Transverse colon (tissue), 4 donors: ENCODE results near the gene PLEKHA7. TPM values are rescaled to one million over a fixed set of nuclear protein-coding genes. Genes with fewer than 3 reads are reported as not detected.
A peak's percentile ranks its signal among the peaks of the same experiment; 100 is the strongest.

Source experiments
- DNase-seq: peaks from one replicate; pipeline ENCODE4 v3.0.0-alpha.2; 2019
- H3K27ac ChIP-seq, 4 donors: fragments of 200-600 bp; sonication (generic); 2 replicates each; pipeline ENCODE4 v1.5.1; 2016 to 2018; ENCODE audit warnings: inconsistent platforms in 4 of 4
- H3K27me3 ChIP-seq: fragments of 200-600 bp; sonication (generic); 2 replicates; pipeline ENCODE4 v1.5.1; 2017; ENCODE audit warnings: inconsistent platforms
- H3K36me3 ChIP-seq, 4 donors: fragments of 200-600 bp; sonication (generic); 2 replicates each; pipeline ENCODE4 v1.5.1; 2017 to 2019; ENCODE audit warnings: inconsistent platforms in 4 of 4
- H3K4me1 ChIP-seq, 4 donors: fragments of 200-600 bp; sonication (generic); 2 replicates each; pipeline ENCODE4 v1.5.1; 2017 to 2020; ENCODE audit warnings: inconsistent platforms in 4 of 4
- H3K4me3 ChIP-seq, 4 donors: fragments of 200-600 bp; sonication (generic); 1 replicate in 1 of 4; 2 replicates in 3 of 4; pipeline versions ENCODE4 v1.5.1 to v1.6.1; 2017 to 2019; ENCODE audit warnings: inconsistent platforms in 4 of 4
- H3K9me3 ChIP-seq, 2 donors: fragments of 200-600 bp; sonication (generic); 2 replicates each; pipeline ENCODE4 v1.5.1; 2017 to 2019; ENCODE audit warnings: inconsistent platforms in 2 of 2
- EP300 ChIP-seq: sonication (generic); formaldehyde crosslinking; IDR thresholded peaks from one replicate; pipeline ENCODE4 v1.6.1; 2017; ENCODE audit warnings: antibody characterized with exemption, low read depth
- POLR2A ChIP-seq: fragments of 450-650 bp; IDR thresholded peaks from one replicate; pipeline ENCODE4 v1.6.1; 2016; ENCODE audit warnings: antibody characterized with exemption, mild to moderate bottlenecking, moderate library complexity
- POLR2AphosphoS5 ChIP-seq, 3 donors: sonication (generic); formaldehyde crosslinking; IDR thresholded peaks; one replicate each; pipeline ENCODE4 v1.6.1; 2016; ENCODE audit warnings: antibody characterized with exemption in 3 of 3
- WGBS, 2 donors: methylation state at CpG; one replicate each; pipeline ENCODE4 v1.1.5; 2018; ENCODE audit warnings: low coverage in 1 of 2; 5-methylcytosine and 5-hydroxymethylcytosine counted together
- in situ Hi-C, 4 donors: fragments of 200-750 bp; cut with MboI; loops; one replicate each; pipeline versions ENCODE4 v1.15.0 to v1.15.1; 2017; ENCODE audit warnings: low sequenced_read_pairs in 3 of 4, low pct_ligation_motif_present in 1 of 4, low pct_unique_long_range_greater_than_20kb in 1 of 4
- intact Hi-C: fragments of 100-400 bp; cut with DNase I; formaldehyde crosslinking; loops from one replicate; pipeline ENCODE4 v1.15.1; 2023; ENCODE audit warnings: low total_unique reads
- total RNA-seq, 4 donors: library from RNA; depleted of rRNA; stranded (reverse); fragments of >200 nt; gene quantifications; one replicate each; pipeline ENCODE4 v1.1.0, GENCODE V29; 2016
- TF ChIP-seq, protein P1 (sequence below), 5 experiments: fragments of 200-600 bp in 3 of 5; fragments of 450-650 bp in 2 of 5; sonication (generic) in 3 of 5; IDR thresholded peaks; 1 replicate in 2 of 5; 2 replicates in 3 of 5; pipeline ENCODE4 v1.5.1; 2016 to 2017; ENCODE audit warnings: antibody characterized with exemption in 5 of 5, inconsistent platforms in 3 of 5, mild to moderate bottlenecking in 2 of 5, moderate library complexity in 1 of 5

PLEKHA7 gene
- total RNA-seq, 4 donors from 2014 or later = 109 to 243 (median 114) TPM

DNA sequence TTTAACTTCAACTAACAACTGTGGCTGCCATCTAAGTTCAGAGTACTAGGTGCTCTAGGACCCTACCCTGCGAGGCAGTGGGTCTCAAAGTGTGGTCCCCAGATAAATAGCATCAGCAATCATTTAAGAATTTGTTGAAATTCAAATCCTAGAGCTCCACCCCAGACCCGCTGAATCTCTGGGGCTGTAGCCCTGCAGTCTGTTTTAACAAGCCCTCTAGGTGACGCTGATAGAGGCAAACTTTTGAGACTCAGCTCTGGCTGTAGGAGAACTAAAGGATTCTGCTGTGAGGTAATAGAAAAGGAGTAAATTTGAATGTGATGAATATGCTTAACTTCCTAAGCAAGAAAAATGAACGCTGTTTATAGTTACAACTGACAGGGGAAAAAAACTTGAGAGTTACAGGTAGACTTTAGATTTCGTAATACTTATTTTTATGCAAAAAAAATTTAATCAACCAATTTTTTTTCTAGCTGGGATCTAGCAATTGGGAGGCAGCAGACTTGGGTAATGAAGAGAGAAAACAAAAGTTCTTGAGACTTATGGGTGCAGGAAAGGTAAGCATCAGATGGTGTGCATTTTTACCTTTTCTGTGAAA lies 270.0 kb downstream of the PLEKHA7 start:
- peaks cover 0 to 26% (median 6%) of the 10 kb centered on the region in 4 donors for H3K36me3 ChIP-seq
- WGBS, 2 donors = 92 to 95% methylated on average over 5 of the region's 5 CpGs
- peaks cover 9 to 40% (median 27%) of the 10 kb centered on the region in 4 donors for H3K4me1 ChIP-seq

GRCh38 chr11:16743478-16743877 lies 270.7 kb downstream of the PLEKHA7 start:
- H3K4me3 ChIP-seq = no peak overlapping the region
- no peak for TF ChIP-seq POLR2AphosphoS5 (IDR thresholded peaks at IDR 0.05)
- TF ChIP-seq EP300 = no peak
- no peak for TF ChIP-seq POLR2A
- TF ChIP-seq, protein P1, sequence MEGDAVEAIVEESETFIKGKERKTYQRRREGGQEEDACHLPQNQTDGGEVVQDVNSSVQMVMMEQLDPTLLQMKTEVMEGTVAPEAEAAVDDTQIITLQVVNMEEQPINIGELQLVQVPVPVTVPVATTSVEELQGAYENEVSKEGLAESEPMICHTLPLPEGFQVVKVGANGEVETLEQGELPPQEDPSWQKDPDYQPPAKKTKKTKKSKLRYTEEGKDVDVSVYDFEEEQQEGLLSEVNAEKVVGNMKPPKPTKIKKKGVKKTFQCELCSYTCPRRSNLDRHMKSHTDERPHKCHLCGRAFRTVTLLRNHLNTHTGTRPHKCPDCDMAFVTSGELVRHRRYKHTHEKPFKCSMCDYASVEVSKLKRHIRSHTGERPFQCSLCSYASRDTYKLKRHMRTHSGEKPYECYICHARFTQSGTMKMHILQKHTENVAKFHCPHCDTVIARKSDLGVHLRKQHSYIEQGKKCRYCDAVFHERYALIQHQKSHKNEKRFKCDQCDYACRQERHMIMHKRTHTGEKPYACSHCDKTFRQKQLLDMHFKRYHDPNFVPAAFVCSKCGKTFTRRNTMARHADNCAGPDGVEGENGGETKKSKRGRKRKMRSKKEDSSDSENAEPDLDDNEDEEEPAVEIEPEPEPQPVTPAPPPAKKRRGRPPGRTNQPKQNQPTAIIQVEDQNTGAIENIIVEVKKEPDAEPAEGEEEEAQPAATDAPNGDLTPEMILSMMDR (IDR thresholded peaks at IDR 0.05) = no peak
- H3K36me3 ChIP-seq = peaks cover 0 to 19% (median 2%) of the 10 kb centered on the region in 4 donors
- intact Hi-C loops (no loop called here), in situ Hi-C loops (no loop called here)
- H3K9me3 ChIP-seq = no peaks in the 10 kb centered on the region
- peaks cover 9 to 40% (median 27%) of the 10 kb centered on the region in 4 donors for H3K4me1 ChIP-seq
- WGBS, 2 donors = 90% methylated on average over 4 of the region's 4 CpGs
- no peak overlapping the region for H3K27ac ChIP-seq
- H3K27me3 ChIP-seq = no peaks in the 10 kb centered on the region
- no peak for DNase-seq

More for the DNA sequence above, 270.0 kb downstream of the PLEKHA7 start:
- Histone ChIP-seq H3K4me3 (no peak overlapping the region), H3K9me3 (no peaks in the 10 kb centered on the region), H3K27me3 (no peaks in the 10 kb centered on the region), H3K27ac (no peak overlapping the region)
- no peak for DNase-seq
- in situ Hi-C loops (no loop called here), intact Hi-C loops (no loop called here)
- TF ChIP-seq EP300 = no peak
- TF ChIP-seq POLR2A = no peak
- TF ChIP-seq, protein P1 (IDR thresholded peaks at IDR 0.05) = no peak
- TF ChIP-seq POLR2AphosphoS5 (IDR thresholded peaks at IDR 0.05) = no peak

DNA sequence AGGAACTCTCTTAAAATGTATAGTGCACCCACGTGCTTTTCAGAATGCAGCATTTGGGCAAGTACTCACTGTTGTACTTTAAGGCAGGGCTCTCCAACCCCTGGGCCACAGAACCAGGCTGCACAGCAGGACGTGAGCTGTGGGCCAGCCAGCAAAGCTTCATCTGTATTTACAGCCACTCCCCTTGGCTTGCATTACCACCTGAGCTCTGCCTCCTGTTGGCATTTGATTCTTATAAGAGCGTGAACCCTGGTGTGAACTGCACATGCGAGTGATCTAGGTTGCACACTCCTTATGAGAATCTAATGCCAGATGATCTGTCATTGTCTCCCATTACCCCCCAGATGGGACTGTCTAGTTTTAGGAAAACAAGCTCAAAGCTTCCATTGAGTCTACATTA lies 272.7 kb downstream of the PLEKHA7 start:
- H3K9me3 ChIP-seq = no peaks in the 10 kb centered on the region
- in situ Hi-C loops (no loop called here), intact Hi-C loops (no loop called here)
- H3K4me3 ChIP-seq = no peak overlapping the region
- no peak for DNase-seq
- TF ChIP-seq POLR2A = no peak
- TF ChIP-seq POLR2AphosphoS5 (IDR thresholded peaks at IDR 0.05) = no peak
- TF ChIP-seq EP300 = no peak
- TF ChIP-seq, protein P1 (IDR thresholded peaks at IDR 0.05) = no peak
- no peaks in the 10 kb centered on the region for H3K27me3 ChIP-seq
- H3K27ac ChIP-seq = no peak overlapping the region
- peaks cover 9 to 44% (median 31%) of the 10 kb centered on the region in 4 donors for H3K4me1 ChIP-seq
- 53 to 70% methylated on average over 2 to 4 of the region's 4 CpGs for WGBS, 2 donors
- peaks cover 0 to 4% (median 0%) of the 10 kb centered on the region in 4 donors for H3K36me3 ChIP-seq

- in situ Hi-C loops = no loop called here
- peak overlapping the region; percentile 91 to 99 (median 94) for H3K27ac ChIP-seq
- peaks cover 9 to 44% (median 29%) of the 10 kb centered on the region in 4 donors for H3K4me1 ChIP-seq
- H3K4me3 ChIP-seq = peak overlapping the region; percentile 75 to 97 (median 90)
- no peak for DNase-seq
- no peak for TF ChIP-seq EP300
- TF ChIP-seq, protein P1 (IDR thresholded peaks at IDR 0.05) = peak in 1 of 5 experiments; percentile 7
- H3K36me3 ChIP-seq = no peaks in the 10 kb centered on the region
- intact Hi-C loops = no loop called here
- no peaks in the 10 kb centered on the region for H3K27me3 ChIP-seq
- no peaks in the 10 kb centered on the region for H3K9me3 ChIP-seq
- WGBS, 2 donors = 4 to 7% methylated on average over 22 to 32 of the region's 32 CpGs
These were observed 275.0 kb downstream of the PLEKHA7 start for GRCh38 chr11:16738947-16739815.
